Breast epithelium (tissue), 4 donors: Measurements from ENCODE around the gene SLC35B4. TPM values are rescaled to one million over a fixed set of nuclear protein-coding genes. Genes with fewer than 3 reads are reported as not detected.

Source experiments
- DNase-seq, 2 donors: peaks; one replicate each; pipeline ENCODE4 v3.0.0-alpha.2; 2019; ENCODE audit warnings: low spot score in 2 of 2
- H3K27ac ChIP-seq, 2 donors: fragments of 200-600 bp; sonication (generic) in 1 of 2; one replicate each; pipeline ENCODE4 v1.5.1; 2016 to 2019; ENCODE audit warnings: mild to moderate bottlenecking in 1 of 2
- H3K27me3 ChIP-seq, 2 donors: fragments of 200-600 bp; sonication (generic) in 1 of 2; one replicate each; pipeline versions ENCODE4 v1.5.1 to v1.6.0; 2017 to 2019; ENCODE audit warnings: control low read depth in 1 of 2, mild to moderate bottlenecking in 1 of 2
- H3K36me3 ChIP-seq: fragments of 200-600 bp; one replicate; pipeline ENCODE4 v1.5.1; 2019
- H3K4me1 ChIP-seq, 2 donors: fragments of 200-600 bp; sonication (generic); one replicate each; pipeline ENCODE4 v1.5.1; 2016 to 2019; ENCODE audit warnings: control low read depth in 1 of 2
- H3K4me3 ChIP-seq, 3 donors: fragments of 200-600 bp; sonication (generic); 1 replicate in 2 of 3; 2 replicates in 1 of 3; pipeline ENCODE4 v1.5.1; 2016 to 2019; ENCODE audit warnings: mild to moderate bottlenecking in 3 of 3, moderate library complexity in 2 of 3
- H3K9me3 ChIP-seq, 2 donors: fragments of 200-600 bp; sonication (generic) in 1 of 2; one replicate each; pipeline ENCODE4 v1.5.1; 2016 to 2019; ENCODE audit warnings: control low read depth in 1 of 2
- POLR2A ChIP-seq: fragments of 450-650 bp; IDR thresholded peaks from one replicate; pipeline ENCODE4 v1.6.1; 2016; ENCODE audit warnings: antibody characterized with exemption, mild to moderate bottlenecking, moderate library complexity
- POLR2AphosphoS5 ChIP-seq, 3 donors: sonication (generic); formaldehyde crosslinking; IDR thresholded peaks; one replicate each; pipeline ENCODE4 v1.6.1; 2017; ENCODE audit warnings: antibody characterized with exemption in 3 of 3
- intact Hi-C: fragments of 100-400 bp; cut with DNase I; formaldehyde crosslinking; loops from one replicate; pipeline ENCODE4 v1.15.1; 2023; ENCODE audit warnings: low total_unique reads
- total RNA-seq, 3 donors: library from RNA; depleted of rRNA; stranded (reverse); fragments of >200 nt; gene quantifications; one replicate each; pipeline ENCODE4 v1.1.0, GENCODE V29; 2016
- TF ChIP-seq, protein P1 (sequence below), 3 donors: fragments of 450-650 bp; IDR thresholded peaks; one replicate each; pipeline ENCODE4 v1.5.1; 2016 to 2017; ENCODE audit warnings: antibody characterized with exemption in 3 of 3, mild to moderate bottlenecking in 3 of 3, moderate library complexity in 3 of 3

The SLC35B4 gene
- total RNA-seq, 3 donors from 2014 or later, result 7.3 to 13.8 (median 8.5) TPM

GRCh38 chr7:134307320-134307719 is 9.4 kb downstream of the SLC35B4 start:
- no peaks in the 10 kb centered on the region for H3K9me3 ChIP-seq
- intact Hi-C loops, result no loop called here
- no peak overlapping the region for H3K4me3 ChIP-seq
- no peaks in the 10 kb centered on the region for H3K36me3 ChIP-seq
- no peaks in the 10 kb centered on the region for H3K4me1 ChIP-seq
- no peak for DNase-seq
- H3K27me3 ChIP-seq, result no peaks in the 10 kb centered on the region
- H3K27ac ChIP-seq, result no peak overlapping the region
- TF ChIP-seq POLR2AphosphoS5 (IDR thresholded peaks at IDR 0.05), result no peak
- TF ChIP-seq, protein P1, sequence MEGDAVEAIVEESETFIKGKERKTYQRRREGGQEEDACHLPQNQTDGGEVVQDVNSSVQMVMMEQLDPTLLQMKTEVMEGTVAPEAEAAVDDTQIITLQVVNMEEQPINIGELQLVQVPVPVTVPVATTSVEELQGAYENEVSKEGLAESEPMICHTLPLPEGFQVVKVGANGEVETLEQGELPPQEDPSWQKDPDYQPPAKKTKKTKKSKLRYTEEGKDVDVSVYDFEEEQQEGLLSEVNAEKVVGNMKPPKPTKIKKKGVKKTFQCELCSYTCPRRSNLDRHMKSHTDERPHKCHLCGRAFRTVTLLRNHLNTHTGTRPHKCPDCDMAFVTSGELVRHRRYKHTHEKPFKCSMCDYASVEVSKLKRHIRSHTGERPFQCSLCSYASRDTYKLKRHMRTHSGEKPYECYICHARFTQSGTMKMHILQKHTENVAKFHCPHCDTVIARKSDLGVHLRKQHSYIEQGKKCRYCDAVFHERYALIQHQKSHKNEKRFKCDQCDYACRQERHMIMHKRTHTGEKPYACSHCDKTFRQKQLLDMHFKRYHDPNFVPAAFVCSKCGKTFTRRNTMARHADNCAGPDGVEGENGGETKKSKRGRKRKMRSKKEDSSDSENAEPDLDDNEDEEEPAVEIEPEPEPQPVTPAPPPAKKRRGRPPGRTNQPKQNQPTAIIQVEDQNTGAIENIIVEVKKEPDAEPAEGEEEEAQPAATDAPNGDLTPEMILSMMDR (IDR thresholded peaks at IDR 0.05), result no peak
- TF ChIP-seq POLR2A, result no peak

- H3K9me3 ChIP-seq, result no peaks in the 10 kb centered on the region
- DNase-seq, result no peak
- no peaks in the 10 kb centered on the region for H3K4me1 ChIP-seq
- no peak overlapping the region for H3K4me3 ChIP-seq
- no peaks in the 10 kb centered on the region for H3K27me3 ChIP-seq
- TF ChIP-seq, protein P1 (IDR thresholded peaks at IDR 0.05), result no peak
- no peak for TF ChIP-seq POLR2A
- TF ChIP-seq POLR2AphosphoS5 (IDR thresholded peaks at IDR 0.05), result no peak
- H3K36me3 ChIP-seq, result no peaks in the 10 kb centered on the region
- no peak overlapping the region for H3K27ac ChIP-seq
- intact Hi-C loops, result no loop called here
Measured at GRCh38 chr7:134302120-134302519, 14.6 kb downstream of the SLC35B4 start.

DNA sequence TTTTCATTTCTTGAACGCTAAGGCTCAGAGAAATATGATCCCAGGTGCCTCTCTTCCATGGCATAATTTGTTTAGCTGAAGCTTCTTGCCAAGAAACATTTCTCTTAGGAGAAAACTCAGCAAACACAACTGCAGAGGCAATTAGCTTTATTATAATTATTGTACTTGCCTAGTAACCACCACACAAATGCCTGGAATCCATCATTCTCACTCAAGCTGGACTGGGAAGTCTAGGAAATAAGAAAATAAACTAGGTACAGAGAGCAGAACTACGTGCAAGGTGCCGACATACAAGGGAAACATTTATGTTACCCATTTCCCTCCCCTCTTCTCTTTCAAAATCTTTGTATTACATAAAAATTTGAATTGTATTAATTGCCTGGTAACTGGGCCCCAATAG is 15.1 kb downstream of the SLC35B4 start:
- no peak for DNase-seq
- Histone ChIP-seq H3K9me3 (no peaks in the 10 kb centered on the region), H3K27me3 (no peaks in the 10 kb centered on the region), H3K4me1 (no peaks in the 10 kb centered on the region), H3K4me3 (no peak overlapping the region), H3K27ac (no peak overlapping the region), H3K36me3 (no peaks in the 10 kb centered on the region)
- TF ChIP-seq, protein P1 (IDR thresholded peaks at IDR 0.05), result no peak
- TF ChIP-seq POLR2AphosphoS5 (IDR thresholded peaks at IDR 0.05) (no peak), POLR2A (no peak)
- intact Hi-C loops, result no loop called here

GRCh38 chr7:134300988-134301387 is 15.7 kb downstream of the SLC35B4 start:
- H3K27me3 ChIP-seq, result no peaks in the 10 kb centered on the region
- H3K4me3 ChIP-seq, result no peak overlapping the region
- H3K27ac ChIP-seq, result no peak overlapping the region
- DNase-seq, result no peak
- H3K36me3 ChIP-seq, result no peaks in the 10 kb centered on the region
- intact Hi-C loops, result no loop called here
- TF ChIP-seq, protein P1 (IDR thresholded peaks at IDR 0.05), result no peak
- no peak for TF ChIP-seq POLR2A
- no peak for TF ChIP-seq POLR2AphosphoS5 (IDR thresholded peaks at IDR 0.05)
- no peaks in the 10 kb centered on the region for H3K4me1 ChIP-seq
- no peaks in the 10 kb centered on the region for H3K9me3 ChIP-seq

DNA sequence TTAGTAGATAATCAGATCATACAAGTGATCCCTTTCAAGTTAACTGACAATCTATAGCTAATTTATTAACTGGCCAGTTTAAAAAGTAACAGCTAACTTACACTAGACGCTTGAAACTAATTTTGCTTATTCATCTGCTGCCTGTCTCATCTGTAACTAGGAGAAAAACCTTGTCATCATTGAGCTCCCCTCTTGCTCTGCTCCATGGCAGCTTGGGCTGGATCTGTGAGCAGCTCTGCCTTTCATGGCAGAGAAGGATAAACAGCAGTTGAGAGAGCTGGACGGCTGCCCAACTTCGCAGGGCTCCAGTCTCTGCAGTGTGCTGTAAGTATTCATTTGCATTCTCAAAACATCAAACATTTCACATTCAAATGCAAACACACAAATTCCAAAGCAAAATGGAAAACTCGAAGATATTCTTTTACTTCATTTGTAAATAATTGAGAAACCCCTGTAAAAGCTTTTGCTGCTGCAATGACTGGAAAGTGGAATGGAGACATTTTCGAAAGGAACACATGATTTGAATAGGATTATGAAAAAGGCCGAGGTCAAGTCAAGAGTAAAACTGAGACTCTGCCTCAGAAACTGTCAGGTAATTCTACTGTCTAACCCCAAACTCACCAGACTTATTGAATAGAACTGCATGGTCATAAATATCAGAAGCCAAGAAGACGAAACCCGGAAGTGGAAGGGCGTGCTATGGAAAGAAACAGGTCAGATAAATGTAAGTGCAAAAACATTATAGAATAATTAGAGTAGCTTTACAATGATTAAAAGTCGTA is 17.6 kb downstream of the SLC35B4 start:
- Histone ChIP-seq H3K9me3 (no peaks in the 10 kb centered on the region), H3K4me1 (no peaks in the 10 kb centered on the region), H3K4me3 (no peak overlapping the region), H3K36me3 (no peaks in the 10 kb centered on the region), H3K27ac (no peak overlapping the region), H3K27me3 (no peaks in the 10 kb centered on the region)
- intact Hi-C loops, result loop anchor here (5.0 kb wide), 1 partner anchor 1032 kb away; no protein-coding TSS in a partner anchor
- TF ChIP-seq, protein P1 (IDR thresholded peaks at IDR 0.05), result no peak
- no peak for TF ChIP-seq POLR2A
- no peak for TF ChIP-seq POLR2AphosphoS5 (IDR thresholded peaks at IDR 0.05)
- no peak for DNase-seq
